ELR (cell line): ENCODE data around the gene DNAAF1.
"Not testable (repeated sequence)": the region's sequence is repeated elsewhere in the genome, so short reads cannot be mapped to it uniquely, and the experiment has no call there.

Experiments used
- DNase-seq: peaks from one replicate; pipeline ENCODE4 v3.0.0-alpha.2; 2015; ENCODE audit warnings: low read depth

The DNAAF1 gene

GRCh38 chr16:84144859-84145639 is at the start of gene DNAAF1, which contains the start of gene HSDL1:
Gene DNAAF1, plus strand, starts transcription at chr16:84145308. Its CDS starts 133 bp downstream, at chr16:84145441.
Gene HSDL1, minus strand, starts transcription at chr16:84145177. Its CDS starts 13,856 bp downstream, at chr16:84131321.
- peak; percentile 90 for DNase-seq

DNA sequence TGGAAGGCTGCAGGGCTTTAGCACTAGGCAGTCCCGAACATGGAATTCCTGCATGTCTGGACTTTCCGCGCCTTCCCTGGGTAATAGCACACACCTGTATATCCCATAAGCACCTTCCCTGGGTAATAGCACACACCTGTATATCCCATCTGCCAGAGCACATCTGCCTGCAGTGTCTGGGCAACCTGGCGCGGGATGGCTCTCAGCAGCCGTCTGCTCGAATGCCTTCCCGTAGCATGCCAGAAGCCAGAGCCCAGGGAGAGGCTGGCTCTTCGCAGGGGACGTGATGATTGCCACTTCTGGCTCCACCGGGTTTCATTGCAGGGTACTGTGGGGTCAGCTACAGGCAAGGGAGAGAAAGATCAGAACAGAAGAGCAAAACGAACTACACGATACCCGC is 49.6 kb upstream of the DNAAF1 start:
- no peak for DNase-seq

- no peak for DNase-seq
Measured at GRCh38 chr16:84096447-84097005, 48.6 kb upstream of the DNAAF1 start.

- no peak for DNase-seq
Measured at GRCh38 chr16:84098939-84099338, 46.2 kb upstream of the DNAAF1 start.

GRCh38 chr16:84103678-84104077 is 41.4 kb upstream of the DNAAF1 start:
- DNase-seq = peak; percentile 21

DNA sequence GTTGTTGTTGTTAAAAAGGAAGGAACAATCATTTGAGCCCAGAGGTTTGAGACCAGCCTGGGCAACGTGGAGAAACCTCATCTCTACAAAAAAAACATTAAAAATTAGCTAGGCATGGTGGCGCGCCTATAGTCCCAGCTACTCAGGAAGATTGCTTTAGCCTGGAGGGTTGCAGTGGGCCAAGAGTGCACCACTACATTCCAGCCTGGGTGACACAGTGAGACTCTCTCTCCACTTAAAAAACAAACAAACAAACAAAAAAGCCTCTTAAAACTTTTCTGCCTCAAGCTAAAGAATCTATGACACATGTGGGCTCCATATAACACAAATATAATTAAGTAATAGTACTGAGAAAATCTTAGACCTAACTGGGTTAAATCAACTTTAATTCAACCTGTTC is 40.9 kb upstream of the DNAAF1 start:
- DNase-seq = no peak

DNA sequence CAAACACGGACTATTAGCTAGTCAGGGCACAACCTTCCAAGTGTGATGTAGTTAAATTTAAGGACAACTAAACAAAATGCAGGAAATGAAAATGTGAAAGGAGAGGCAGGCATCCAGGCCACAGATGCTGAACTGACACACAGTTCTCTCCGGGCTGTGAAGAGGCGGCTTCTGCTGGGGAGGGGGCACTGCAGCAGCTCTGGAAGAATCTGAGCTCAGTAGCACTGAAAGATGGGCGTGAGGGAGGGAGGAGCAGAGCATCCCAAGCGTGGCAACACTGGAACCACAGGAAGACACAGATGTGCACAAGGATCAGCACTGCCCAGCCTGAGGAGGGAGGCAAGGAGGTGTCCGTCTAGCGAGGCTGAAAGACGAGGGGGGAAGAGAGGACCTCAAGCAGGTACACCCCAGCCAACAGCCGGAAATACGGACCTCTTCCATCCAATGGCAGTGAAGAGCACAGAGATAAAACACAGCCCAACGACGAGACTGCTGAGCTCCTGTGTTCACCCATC is 39.8 kb upstream of the DNAAF1 start:
- DNase-seq = no peak

DNA sequence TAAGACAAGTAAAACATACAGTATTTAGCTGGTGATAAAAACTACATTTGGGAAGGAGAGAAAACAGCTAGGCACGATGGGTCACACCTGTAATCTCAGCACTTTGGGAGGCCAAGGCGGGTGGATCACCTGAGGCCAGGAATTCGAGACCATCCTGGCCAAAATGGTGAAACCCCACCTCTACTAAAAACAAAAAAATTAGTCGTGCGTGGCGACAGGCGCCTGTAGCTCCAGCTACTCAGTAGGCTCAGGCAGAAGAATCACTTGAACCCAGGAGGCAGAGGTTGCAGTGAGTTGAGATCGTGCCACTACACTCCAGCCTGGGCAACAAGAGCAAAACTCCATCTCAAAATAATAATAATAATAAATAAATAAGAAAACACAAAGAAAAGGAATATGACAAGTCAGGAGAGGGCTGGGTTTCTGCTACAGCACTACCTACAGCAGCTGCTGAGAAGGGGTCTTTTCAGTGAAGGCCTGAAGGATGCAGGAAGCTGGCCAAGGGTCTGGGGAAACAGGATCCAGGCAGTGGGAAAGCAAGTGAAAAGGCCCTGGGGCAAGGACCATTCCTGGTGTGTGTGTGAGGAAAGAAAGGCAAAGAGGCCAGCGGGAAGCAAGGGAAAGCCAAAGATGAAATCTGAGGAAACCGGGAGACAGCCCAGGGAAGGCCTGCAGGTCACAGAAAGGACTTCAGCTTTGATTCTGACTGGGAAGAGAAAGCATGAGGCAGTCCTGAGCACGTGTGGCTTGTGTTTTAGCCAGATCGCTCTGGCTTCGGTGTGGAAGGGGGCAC is 39.0 kb upstream of the DNAAF1 start:
- DNase-seq = no peak

GRCh38 chr16:84107921-84108320 is 37.2 kb upstream of the DNAAF1 start:
- DNase-seq = no peak

DNA sequence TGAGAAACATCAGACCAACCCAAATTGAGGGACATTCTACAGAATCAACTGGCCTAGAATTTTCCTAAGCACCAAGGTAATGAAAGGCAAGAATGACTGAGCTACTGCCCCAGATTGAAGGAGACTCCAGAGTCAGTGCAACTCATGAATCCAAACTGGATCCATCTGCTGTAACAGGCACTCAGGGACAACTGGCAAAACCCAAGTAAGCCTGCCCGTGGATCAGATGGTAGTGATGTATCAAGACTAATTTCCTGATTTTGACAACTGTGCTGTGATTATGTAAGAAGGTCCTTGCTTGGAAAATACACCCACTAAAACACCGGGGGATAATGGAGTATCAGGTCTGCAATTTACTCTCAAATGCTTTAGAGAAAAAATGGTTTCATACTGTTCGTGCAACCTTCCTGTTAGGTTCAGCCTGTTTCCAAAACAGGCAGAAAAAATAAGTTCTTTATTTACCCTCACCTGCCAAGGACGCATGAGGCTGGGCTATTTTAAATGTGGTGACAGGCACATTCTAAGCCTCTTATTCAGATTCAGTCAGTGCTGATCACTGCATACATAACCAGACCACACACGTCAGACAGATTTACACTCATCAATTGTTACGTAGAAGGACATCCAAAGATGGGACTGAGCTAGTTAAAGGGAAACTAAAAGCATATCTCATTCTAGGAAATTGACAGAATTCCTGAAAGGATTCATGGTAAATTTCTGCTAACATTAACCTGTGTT is 35.3 kb upstream of the DNAAF1 start:
- DNase-seq = peak; percentile 9

DNA sequence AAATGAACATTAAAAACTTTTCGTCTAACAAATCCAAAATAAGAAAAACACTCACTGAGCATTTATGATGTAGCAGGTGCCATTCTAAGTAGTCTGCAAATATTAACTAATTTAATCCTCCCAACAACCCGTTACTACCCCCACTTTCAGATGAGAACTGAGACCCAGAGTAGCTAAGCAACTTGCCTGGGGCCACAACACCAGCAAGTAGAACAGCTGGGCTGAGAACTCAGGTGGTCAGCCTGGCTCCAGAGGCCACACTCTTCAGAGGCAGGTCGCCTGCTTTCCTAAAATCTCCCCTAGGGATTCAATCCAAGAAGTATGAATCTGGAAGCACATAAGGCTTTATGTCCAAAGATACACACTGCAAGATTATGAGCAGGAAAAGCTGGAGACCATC is 34.6 kb upstream of the DNAAF1 start:
- DNase-seq = no peak

DNA sequence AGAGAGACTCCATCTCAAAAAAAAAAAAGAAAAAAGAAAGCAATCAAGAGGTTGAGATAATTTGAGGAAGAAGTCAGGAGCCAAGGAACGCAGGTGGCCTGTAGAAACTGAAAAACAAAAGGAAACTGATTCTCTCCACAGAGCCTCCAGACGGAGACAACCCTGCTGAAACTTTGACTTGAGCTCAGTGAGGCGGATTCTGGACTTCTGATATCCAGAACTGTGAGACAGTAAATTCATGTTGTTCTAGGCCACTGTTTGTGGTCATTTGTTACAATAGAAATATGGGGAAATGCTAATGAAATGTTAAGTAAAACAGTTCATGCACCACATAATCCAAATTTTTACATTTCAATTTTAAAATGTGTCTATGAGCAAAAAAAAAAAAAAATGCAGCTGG is 33.6 kb upstream of the DNAAF1 start:
- DNase-seq = no peak

- DNase-seq = not testable (repeated sequence)
Measured at GRCh38 chr16:84111949-84112348, 33.2 kb upstream of the DNAAF1 start.

DNA sequence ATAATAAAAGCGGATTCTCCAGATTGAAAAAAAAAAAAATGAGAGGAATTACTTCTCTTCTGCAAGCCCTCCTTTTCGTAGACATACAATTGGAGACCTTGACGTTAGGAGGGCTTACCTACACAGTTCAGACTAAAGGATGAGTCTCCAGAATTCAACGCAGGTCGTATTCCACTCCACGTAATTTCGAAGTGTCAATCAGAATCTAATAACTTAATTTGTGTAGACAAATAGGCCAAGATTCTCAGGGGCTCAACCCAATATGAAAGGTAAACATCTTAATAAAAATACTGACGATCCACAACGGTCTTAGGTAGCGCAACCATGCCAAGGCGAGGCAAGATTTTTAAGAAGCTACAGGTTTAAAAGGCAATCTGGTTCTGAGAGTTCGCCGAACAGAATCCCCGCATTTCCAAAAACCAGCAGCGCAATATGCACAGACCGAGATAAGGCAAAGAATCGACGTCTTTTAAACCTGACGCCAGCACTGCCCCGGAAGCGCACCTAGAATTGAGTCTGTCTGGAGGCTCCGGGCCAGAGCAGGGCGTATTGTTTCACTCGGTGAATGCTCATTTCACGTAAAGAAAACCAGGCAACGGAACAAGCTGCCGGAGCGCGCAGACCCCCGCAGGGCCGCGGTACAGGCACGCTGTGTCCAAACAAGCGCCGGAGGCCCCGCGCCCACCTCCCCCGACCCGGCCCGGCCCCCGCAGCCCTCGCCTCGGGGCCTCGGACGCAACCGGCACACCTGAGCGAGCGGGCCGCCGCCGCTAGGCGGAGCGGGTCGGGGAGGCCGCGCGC is 29.0 kb upstream of the DNAAF1 start:
- peak; percentile 62 for DNase-seq

GRCh38 chr16:84116720-84117493 is 28.2 kb upstream of the DNAAF1 start, which contains the start of gene MBTPS1:
Gene MBTPS1, minus strand, starts transcription at chr16:84116942. Its CDS starts 15,159 bp downstream, at chr16:84101783.
- peak; percentile 99 for DNase-seq

GRCh38 chr16:84117494-84117843 is 27.6 kb upstream of the DNAAF1 start:
- DNase-seq = no peak

- peak; percentile 17 for DNase-seq
Measured at GRCh38 chr16:84118315-84118714, 26.8 kb upstream of the DNAAF1 start.

- no peak for DNase-seq
Measured at GRCh38 chr16:84119368-84119767, 25.7 kb upstream of the DNAAF1 start.

DNA sequence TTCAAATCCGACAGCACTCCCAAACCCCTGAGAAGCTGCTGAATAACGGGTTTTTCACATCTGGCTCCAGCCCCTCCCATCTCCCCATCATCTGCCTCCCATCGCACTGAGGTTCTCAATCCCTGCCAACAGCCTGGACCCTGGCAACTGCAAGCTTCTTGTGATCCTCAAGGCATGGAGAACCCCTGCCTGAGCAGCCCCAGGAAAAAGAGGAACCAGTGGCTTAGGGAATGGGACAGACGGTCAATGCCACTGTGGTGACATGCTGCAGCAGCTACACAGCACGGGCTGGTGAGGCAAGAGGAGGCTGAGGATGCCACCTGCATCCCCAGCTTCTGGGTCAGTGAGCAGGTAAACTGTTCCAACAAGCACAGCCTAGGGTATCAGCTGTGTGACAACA is 25.1 kb upstream of the DNAAF1 start:
- DNase-seq = no peak

GRCh38 chr16:84121007-84121406 is 24.1 kb upstream of the DNAAF1 start:
- DNase-seq = no peak
